GM18951 (cell line): ENCODE measurements around the gene LRP1B.

Experiments
- POLR2A ChIP-seq: IDR thresholded peaks from 4 replicates; pipeline ENCODE4 v1.6.1; 2011; ENCODE audit warnings: mild to moderate bottlenecking; ENCODE audit not compliant: insufficient read length, insufficient read depth; ENCODE audit errors: extremely low read depth
- in situ Hi-C: fragments of 300-500 bp; cut with MboI; formaldehyde crosslinking; loops from one replicate; pipeline ENCODE4 v1.12.0; 2022; ENCODE audit warnings: low sequenced_read_pairs, mixed read lengths, inconsistent platforms; ENCODE audit not compliant: unreplicated experiment

The LRP1B gene

GRCh38 chr2:142131010-142131669 is at the start of gene LRP1B:
TSS of gene LRP1B (minus strand) at chr2:142131016. CDS start at chr2:142130729, 287 bp downstream.
- no peak for TF ChIP-seq POLR2A
- in situ Hi-C loops, result no loop called here

GRCh38 chr2:142179686-142180085 is 48.9 kb upstream of the LRP1B start:
- no peak for TF ChIP-seq POLR2A
- in situ Hi-C loops, result no loop called here

GRCh38 chr2:142178604-142179003 is 47.8 kb upstream of the LRP1B start:
- in situ Hi-C loops, result no loop called here
- no peak for TF ChIP-seq POLR2A

- in situ Hi-C loops, result no loop called here
- TF ChIP-seq POLR2A, result no peak
Observed at GRCh38 chr2:142176941-142177340, 46.1 kb upstream of the LRP1B start.

GRCh38 chr2:142175813-142176338 is 45.1 kb upstream of the LRP1B start:
- in situ Hi-C loops, result no loop called here
- no peak for TF ChIP-seq POLR2A

- TF ChIP-seq POLR2A, result no peak
- in situ Hi-C loops, result loop anchor here (25.0 kb wide), 1 partner anchor 813 kb away; no protein-coding TSS in a partner anchor
Observed at GRCh38 chr2:142174176-142174575, 43.4 kb upstream of the LRP1B start.

- in situ Hi-C loops, result loop anchor here (25.0 kb wide), 1 partner anchor 816 kb away; no protein-coding TSS in a partner anchor
- TF ChIP-seq POLR2A, result no peak
Observed at GRCh38 chr2:142170847-142171246, 40.0 kb upstream of the LRP1B start.

GRCh38 chr2:142165790-142166189 is 35.0 kb upstream of the LRP1B start:
- in situ Hi-C loops, result loop anchor here (25.0 kb wide), 1 partner anchor 822 kb away; no protein-coding TSS in a partner anchor
- TF ChIP-seq POLR2A, result no peak

GRCh38 chr2:142153601-142154000 is 22.8 kb upstream of the LRP1B start:
- in situ Hi-C loops, result loop anchor here (25.0 kb wide), 1 partner anchor 834 kb away; no protein-coding TSS in a partner anchor
- TF ChIP-seq POLR2A, result no peak

- no peak for TF ChIP-seq POLR2A
- in situ Hi-C loops, result loop anchor here (25.0 kb wide), 1 partner anchor 837 kb away; no protein-coding TSS in a partner anchor
Observed at GRCh38 chr2:142150453-142150852, 19.6 kb upstream of the LRP1B start.

- in situ Hi-C loops, result no loop called here
Observed at GRCh38 chr2:142144547-142144946, 13.7 kb upstream of the LRP1B start.

GRCh38 chr2:142142595-142142994 is 11.8 kb upstream of the LRP1B start:
- TF ChIP-seq POLR2A, result no peak
- in situ Hi-C loops, result no loop called here

More at GRCh38 chr2:142144547-142144946, 13.7 kb upstream of the LRP1B start:
- no peak for TF ChIP-seq POLR2A

GRCh38 chr2:142140434-142140845 is 9.6 kb upstream of the LRP1B start:
- TF ChIP-seq POLR2A, result no peak
- in situ Hi-C loops, result no loop called here

GRCh38 chr2:142139384-142139783 is 8.6 kb upstream of the LRP1B start:
- no peak for TF ChIP-seq POLR2A
- in situ Hi-C loops, result no loop called here
